Transverse colon (tissue), 4 donors: ENCODE data around the gene GABRA5.

Experiments
- CTCF ChIP-seq, 5 experiments: fragments of 200-600 bp in 3 of 5; fragments of 450-650 bp in 2 of 5; sonication (generic) in 3 of 5; IDR thresholded peaks; 1 replicate in 2 of 5; 2 replicates in 3 of 5; pipeline ENCODE4 v1.5.1; 2016 to 2017; ENCODE audit warnings: antibody characterized with exemption in 5 of 5, inconsistent platforms in 3 of 5, mild to moderate bottlenecking in 2 of 5, moderate library complexity in 1 of 5
- POLR2A ChIP-seq: fragments of 450-650 bp; IDR thresholded peaks from one replicate; pipeline ENCODE4 v1.6.1; 2016; ENCODE audit warnings: antibody characterized with exemption, mild to moderate bottlenecking, moderate library complexity
- POLR2AphosphoS5 ChIP-seq, 3 donors: sonication (generic); formaldehyde crosslinking; IDR thresholded peaks; one replicate each; pipeline ENCODE4 v1.6.1; 2016; ENCODE audit warnings: antibody characterized with exemption in 3 of 3

- no peak for TF ChIP-seq POLR2A
- no peak for TF ChIP-seq CTCF (IDR thresholded peaks at IDR 0.05)
- no peak for TF ChIP-seq POLR2AphosphoS5 (IDR thresholded peaks at IDR 0.05)
Observed at GRCh38 chr15:26910715-26911114, 43.9 kb downstream of the GABRA5 start.
